PC-9 (cell line): ENCODE data around the gene CST1.

Source experiments
- EZH2 ChIP-seq: fragments of 200-600 bp; sonication (generic); IDR thresholded peaks from 2 replicates; pipeline ENCODE4 v1.8.0; 2017; ENCODE audit warnings: antibody characterized with exemption, low read depth
- TF ChIP-seq, protein P1 (sequence below): fragments of 200-600 bp; sonication (generic); conservative IDR thresholded peaks from 2 replicates; pipeline ENCODE4 v1.6.1; 2017; ENCODE audit warnings: mixed run types, antibody characterized with exemption, mild to moderate bottlenecking, moderate library complexity

- TF ChIP-seq, protein P1, sequence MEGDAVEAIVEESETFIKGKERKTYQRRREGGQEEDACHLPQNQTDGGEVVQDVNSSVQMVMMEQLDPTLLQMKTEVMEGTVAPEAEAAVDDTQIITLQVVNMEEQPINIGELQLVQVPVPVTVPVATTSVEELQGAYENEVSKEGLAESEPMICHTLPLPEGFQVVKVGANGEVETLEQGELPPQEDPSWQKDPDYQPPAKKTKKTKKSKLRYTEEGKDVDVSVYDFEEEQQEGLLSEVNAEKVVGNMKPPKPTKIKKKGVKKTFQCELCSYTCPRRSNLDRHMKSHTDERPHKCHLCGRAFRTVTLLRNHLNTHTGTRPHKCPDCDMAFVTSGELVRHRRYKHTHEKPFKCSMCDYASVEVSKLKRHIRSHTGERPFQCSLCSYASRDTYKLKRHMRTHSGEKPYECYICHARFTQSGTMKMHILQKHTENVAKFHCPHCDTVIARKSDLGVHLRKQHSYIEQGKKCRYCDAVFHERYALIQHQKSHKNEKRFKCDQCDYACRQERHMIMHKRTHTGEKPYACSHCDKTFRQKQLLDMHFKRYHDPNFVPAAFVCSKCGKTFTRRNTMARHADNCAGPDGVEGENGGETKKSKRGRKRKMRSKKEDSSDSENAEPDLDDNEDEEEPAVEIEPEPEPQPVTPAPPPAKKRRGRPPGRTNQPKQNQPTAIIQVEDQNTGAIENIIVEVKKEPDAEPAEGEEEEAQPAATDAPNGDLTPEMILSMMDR, result no peak
- no peak for TF ChIP-seq EZH2
Observed at GRCh38 chr20:23727016-23727415, 23.7 kb downstream of the CST1 start.
